ENCODE results near the gene ITPR1.

Gene ITPR1

GRCh38 chr3:4655145-4656045 lies 162.2 kb downstream of the ITPR1 start:
- no peak for DNase-seq

DNA sequence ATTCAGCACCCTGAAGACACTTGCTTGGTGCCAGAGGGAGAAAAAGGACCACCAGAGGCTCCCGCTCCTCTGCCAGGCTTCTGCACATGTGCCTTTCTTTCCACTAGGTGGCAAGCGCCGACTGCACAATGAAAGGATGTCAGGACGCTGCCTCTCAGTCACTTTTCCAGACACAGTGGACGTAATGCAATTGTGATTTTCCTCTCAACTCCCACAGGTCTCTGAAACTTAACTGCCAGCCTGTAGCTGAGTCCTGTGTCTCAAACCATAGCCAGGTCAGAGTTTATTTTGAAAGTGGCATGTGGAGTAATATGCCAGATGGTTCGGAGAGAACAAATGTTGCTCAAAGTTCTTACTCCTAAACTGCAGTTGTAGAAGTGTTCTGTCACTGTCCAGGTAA lies 162.9 kb downstream of the ITPR1 start:
- no peak for DNase-seq

DNA sequence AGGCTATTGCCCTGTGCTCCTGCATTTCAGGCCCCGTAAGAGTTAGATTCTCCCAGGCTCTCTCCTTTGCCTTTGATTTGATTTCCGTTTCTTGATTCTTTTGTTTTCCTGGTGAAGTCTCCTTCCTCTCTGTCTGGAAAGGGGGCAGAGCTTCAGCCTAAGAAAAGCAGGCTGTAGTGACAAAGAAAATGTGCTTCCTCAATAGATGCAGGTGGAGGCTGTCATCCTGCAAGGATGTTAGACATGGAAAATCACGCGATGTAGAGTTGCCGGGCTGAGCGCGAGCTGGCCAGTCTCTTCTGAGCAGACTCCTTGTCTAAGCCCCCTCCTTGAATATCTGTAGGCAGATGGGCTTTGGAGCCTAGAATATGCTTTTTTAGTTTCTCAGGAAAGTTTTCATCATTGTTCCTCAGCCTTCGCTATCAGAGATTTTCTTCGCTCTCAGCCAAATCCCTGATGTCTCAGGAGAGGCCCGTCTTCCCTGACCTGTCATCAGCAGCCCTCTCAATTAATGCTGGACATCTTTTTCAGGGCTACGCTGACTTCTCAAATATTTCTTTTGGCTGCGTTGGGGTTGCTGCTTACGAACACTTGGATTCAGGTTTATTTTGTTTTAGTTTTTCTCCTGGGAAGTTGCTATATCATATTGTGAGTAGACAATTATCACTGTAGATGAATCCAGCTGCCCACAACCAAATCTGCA lies 163.6 kb downstream of the ITPR1 start:
- no peak for DNase-seq

GRCh38 chr3:4660936-4661335 lies 167.8 kb downstream of the ITPR1 start:
- DNase-seq, result no peak

DNA sequence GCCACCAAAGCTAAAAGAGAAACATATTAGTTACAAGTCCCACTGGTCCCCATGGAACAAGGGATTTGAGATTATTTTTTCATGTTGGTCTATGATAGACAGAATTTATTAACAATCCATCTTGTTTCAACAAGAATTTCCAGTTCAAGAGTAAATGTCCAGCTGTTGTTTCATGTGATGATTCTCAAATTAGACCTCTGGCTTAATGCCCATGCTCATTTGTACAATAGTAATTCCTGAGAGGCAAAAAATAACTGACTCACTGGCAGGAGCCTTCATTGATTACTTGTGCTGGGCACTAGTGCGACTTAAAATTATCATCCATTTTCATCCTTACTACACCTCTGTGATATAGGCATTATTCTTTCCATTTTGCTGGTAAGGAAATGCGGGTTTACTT lies 171.3 kb downstream of the ITPR1 start:
- no peak for DNase-seq

DNA sequence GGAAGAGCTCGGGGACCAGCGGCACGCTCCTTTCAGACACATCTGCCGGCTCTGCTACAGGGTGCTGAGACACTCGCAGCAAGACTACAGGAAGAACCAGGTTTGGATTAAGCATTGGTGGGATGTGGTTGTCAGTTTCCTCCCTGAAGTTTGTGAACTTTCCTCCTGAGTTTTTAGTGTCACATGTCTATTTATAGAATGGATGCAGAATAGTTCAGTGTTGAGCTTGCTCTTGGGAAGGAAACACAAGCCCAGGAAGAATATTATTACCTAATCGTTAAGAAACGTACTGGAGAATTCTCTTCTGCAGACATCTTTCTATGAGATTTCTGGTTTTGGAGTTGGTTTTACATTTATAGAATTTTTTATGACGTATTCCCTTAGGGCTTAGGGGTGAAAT lies 172.0 kb downstream of the ITPR1 start:
- no peak for DNase-seq

GRCh38 chr3:4666071-4666470 lies 172.9 kb downstream of the ITPR1 start:
- DNase-seq, result no peak

- peak in 1 of 2 experiments; percentile 11 for DNase-seq
Observed at GRCh38 chr3:4670352-4670751, 177.2 kb downstream of the ITPR1 start.

- no peak for DNase-seq
Observed at GRCh38 chr3:4672725-4673275, 179.7 kb downstream of the ITPR1 start.

DNA sequence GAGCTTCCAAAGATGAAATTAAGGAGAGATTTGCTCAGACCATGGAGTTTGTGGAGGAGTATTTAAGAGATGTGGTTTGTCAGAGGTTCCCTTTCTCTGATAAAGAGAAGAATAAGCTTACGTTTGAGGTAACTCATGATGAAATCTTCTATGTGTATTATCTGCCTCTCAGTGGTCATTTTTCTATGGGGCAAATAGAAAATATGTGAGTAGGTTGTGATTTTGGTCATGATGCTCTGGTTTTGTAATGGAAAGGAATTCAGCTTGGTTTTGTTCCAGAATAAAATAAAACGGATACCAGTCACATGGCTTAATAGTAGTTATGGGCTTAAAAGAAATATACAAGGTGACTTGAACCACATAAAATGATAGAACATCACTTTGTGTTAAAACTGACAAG lies 181.1 kb downstream of the ITPR1 start:
- no peak for DNase-seq

- no peak for DNase-seq
Observed at GRCh38 chr3:4675704-4676103, 182.6 kb downstream of the ITPR1 start.

DNA sequence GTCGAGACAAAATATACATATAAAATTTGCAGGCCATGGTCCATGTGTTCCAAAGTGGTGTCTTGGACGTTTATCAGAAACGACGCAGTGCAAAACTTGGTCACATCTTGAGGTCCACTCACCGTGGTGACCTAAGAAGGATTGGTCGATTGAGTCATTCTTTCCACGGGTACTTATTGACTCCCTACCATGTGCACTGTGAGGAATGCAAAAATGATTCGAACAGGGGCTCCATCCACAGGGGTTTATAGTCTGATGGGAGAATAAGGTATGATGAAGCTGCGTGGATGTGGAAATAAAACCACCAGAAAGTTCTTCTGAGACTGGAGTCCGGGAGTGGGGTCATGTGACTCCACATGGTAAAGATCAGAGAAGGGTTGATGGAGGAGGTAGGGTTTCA lies 185.2 kb downstream of the ITPR1 start:
- DNase-seq, result no peak

DNA sequence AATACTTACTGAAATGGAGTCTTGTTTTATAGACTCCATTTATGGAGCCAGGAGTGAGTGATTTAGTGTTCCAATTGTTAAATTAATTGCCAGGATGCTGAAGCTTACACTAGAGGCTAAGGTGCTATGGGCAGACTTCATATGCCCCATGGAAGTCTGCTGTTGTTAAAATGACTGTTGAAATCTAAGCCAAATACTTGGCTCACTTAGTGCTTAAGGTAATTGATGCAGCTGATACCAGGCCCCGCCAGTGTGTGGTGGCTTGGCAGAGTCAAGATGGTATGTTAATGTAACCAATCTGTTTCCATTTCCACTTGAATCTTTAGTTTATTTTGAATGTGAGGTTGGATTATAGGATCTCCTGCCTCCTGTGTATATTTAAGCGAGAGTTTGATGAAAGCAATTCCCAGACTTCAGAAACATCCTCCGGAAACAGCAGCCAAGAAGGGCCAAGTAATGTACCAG lies 187.1 kb downstream of the ITPR1 start:
- no peak for DNase-seq

- no peak for DNase-seq
Observed at GRCh38 chr3:4680871-4681300, 187.7 kb downstream of the ITPR1 start.

- no peak for DNase-seq
Observed at GRCh38 chr3:4681301-4681700, 188.2 kb downstream of the ITPR1 start.

GRCh38 chr3:4684117-4684516 lies 191.0 kb downstream of the ITPR1 start:
- no peak for DNase-seq

DNA sequence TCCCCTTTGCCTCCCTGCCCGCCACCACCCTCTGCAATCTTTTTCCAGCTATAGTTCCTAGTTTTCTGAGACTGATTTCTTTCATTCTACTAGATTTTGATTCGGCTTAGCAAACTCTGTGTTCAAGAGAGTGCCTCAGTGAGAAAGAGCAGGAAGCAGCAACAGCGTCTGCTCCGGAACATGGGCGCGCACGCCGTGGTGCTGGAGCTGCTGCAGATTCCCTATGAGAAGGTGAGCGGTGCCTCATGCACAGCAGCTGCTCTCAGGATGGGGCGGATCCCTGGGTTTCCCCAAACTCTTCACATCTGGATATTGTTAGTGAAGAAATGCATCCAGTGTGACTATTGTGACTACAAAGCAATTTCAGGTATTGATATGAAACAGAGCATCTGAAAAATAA lies 191.8 kb downstream of the ITPR1 start:
- no peak for DNase-seq

GRCh38 chr3:4685673-4686345 lies 192.7 kb downstream of the ITPR1 start:
- DNase-seq, result no peak

DNA sequence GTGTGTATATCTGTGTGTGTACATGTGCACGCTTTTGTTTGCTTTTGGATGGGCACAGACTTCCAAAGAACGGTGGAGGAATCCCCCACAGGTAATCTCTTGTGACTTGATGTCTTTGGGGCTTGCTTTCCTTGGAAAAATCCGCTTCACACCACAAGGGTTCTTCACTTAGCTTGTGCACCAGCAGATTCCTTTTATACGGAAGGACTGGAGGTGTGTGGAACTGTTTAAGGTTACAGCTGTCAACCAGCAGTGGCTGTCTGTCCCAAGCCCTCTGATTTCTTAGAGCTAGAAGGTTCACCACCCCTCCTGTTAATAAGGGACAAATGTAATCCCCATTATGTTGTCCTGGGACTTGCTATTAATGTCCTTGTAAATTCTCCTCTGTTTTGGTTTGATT lies 193.5 kb downstream of the ITPR1 start:
- DNase-seq, result no peak

- DNase-seq, result no peak
Observed at GRCh38 chr3:4687167-4687566, 194.0 kb downstream of the ITPR1 start.

DNA sequence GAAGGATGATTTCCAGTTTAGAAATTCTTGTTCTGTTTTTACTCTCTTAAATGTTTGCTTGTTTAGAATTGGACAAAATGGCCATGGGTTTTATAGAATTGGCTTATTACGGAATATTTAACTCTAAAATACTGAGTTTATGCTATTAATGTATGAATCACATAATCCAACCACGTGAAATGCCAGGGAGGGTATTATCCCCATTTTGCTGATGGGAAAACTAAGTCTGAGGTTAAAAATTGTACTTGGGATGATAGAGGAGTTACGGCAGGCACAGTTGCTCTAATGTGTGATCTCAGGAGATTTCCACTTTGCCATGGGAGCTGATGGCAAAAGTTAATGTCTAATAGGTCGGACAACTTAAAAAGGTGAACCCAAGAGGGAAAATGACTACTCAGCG lies 194.4 kb downstream of the ITPR1 start:
- DNase-seq, result no peak

GRCh38 chr3:4688411-4688810 lies 195.3 kb downstream of the ITPR1 start:
- no peak for DNase-seq

DNA sequence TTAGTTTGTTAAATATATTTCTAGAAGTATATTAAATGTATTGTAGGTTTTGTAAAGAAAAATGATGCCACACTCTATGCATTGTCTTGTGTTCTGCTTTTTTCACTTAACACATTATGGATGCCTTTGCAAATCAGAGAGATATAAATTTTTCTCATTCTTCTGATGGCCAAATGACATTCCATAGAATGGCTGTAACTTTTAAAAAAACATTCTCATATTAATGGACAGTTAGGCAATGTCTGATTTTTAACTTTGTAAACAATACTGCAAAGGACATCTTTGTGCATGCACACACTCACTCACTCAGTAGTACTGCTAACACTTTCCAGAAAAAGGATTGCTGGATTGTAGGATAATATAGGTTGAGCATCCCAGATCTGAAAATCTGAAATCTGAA lies 195.9 kb downstream of the ITPR1 start:
- no peak for DNase-seq
